Loucy (cell line): ENCODE results near the gene CRCP.
"Not testable (repeated sequence)": the region's sequence is repeated elsewhere in the genome, so short reads cannot be mapped to it uniquely, and the experiment has no call there.

Source experiments
- H2AFZ ChIP-seq: fragments of 200-600 bp; sonication (generic); 2 replicates; pipeline ENCODE4 v1.6.0; 2016; ENCODE audit warnings: antibody characterized with exemption, mild to moderate bottlenecking, low read length, moderate library complexity
- H3F3A ChIP-seq: fragments of 200-600 bp; 2 replicates; pipeline ENCODE4 v1.6.0; 2016; ENCODE audit warnings: antibody characterized with exemption, low read depth, mild to moderate bottlenecking
- H3K27me3 ChIP-seq: fragments of 200-600 bp; sonication (generic); 2 replicates; pipeline ENCODE4 v1.6.1; 2014; ENCODE audit warnings: low read length, mild to moderate bottlenecking; ENCODE audit not compliant: insufficient read depth, poor library complexity, severe bottlenecking
- H3K36me3 ChIP-seq: fragments of 200-600 bp; sonication (generic); 2 replicates; pipeline ENCODE4 v1.6.1; 2016; ENCODE audit warnings: low read length; ENCODE audit not compliant: insufficient read depth
- H3K4me1 ChIP-seq: fragments of 200-600 bp; sonication (generic); 2 replicates; pipeline ENCODE4 v1.5.1; 2014; ENCODE audit warnings: low read length, mild to moderate bottlenecking; ENCODE audit not compliant: insufficient read depth, poor library complexity, severe bottlenecking
- H3K4me2 ChIP-seq: fragments of 200-600 bp; sonication (generic); 2 replicates; pipeline ENCODE4 v1.6.0; 2014; ENCODE audit warnings: antibody characterized with exemption, low read length, low read depth, mild to moderate bottlenecking; ENCODE audit not compliant: poor library complexity, severe bottlenecking
- H3K4me3 ChIP-seq: fragments of 200-600 bp; sonication (generic); 2 replicates; pipeline ENCODE4 v1.5.1; 2014; ENCODE audit warnings: low read length, mild to moderate bottlenecking, mixed read lengths; ENCODE audit not compliant: poor library complexity, severe bottlenecking
- H3K79me2 ChIP-seq: fragments of 200-600 bp; sonication (generic); 2 replicates; pipeline ENCODE4 v1.6.1; 2014; ENCODE audit warnings: low read length; ENCODE audit not compliant: insufficient read depth
- H3K9ac ChIP-seq: fragments of 200-600 bp; sonication (generic); 2 replicates; pipeline ENCODE4 v1.6.0; 2014; ENCODE audit warnings: mild to moderate bottlenecking, low read depth, low read length, moderate library complexity; ENCODE audit not compliant: poor library complexity, severe bottlenecking
- H3K9me2 ChIP-seq: fragments of 200-600 bp; sonication (generic); replicated peaks from 2 replicates; pipeline ENCODE4 v1.6.1; 2016; ENCODE audit warnings: low read depth, low read length, mixed read lengths
- H3K9me3 ChIP-seq: fragments of 200-600 bp; sonication (generic); 2 replicates; pipeline ENCODE4 v1.6.1; 2014; ENCODE audit warnings: mild to moderate bottlenecking, antibody characterized with exemption, low read length, low read depth; ENCODE audit not compliant: insufficient read depth
- H4K20me1 ChIP-seq: fragments of 200-600 bp; sonication (generic); 2 replicates; pipeline ENCODE4 v1.6.0; 2014; ENCODE audit warnings: antibody characterized with exemption, low read length, mild to moderate bottlenecking; ENCODE audit not compliant: insufficient read depth, poor library complexity, severe bottlenecking
- CTCF ChIP-seq: fragments of 200-600 bp; sonication (generic); conservative IDR thresholded peaks from 2 replicates; pipeline ENCODE4 v1.5.1; 2014; ENCODE audit warnings: mild to moderate bottlenecking, antibody characterized with exemption, low read length
- EZH2phosphoT487 ChIP-seq: fragments of 200-600 bp; IDR thresholded peaks from 2 replicates; pipeline ENCODE4 v1.6.1; 2018; ENCODE audit warnings: antibody characterized with exemption, mild to moderate bottlenecking, moderate library complexity, borderline replicate concordance

Gene CRCP

GRCh38 chr7:66143876-66144332 is 29.3 kb downstream of the CRCP start:
- Histone ChIP-seq H3K9ac (no peak overlapping the region), H2AFZ (no peak overlapping the region), H3K4me2 (no peak overlapping the region), H4K20me1 (peaks cover 8% of the 10 kb centered on the region), H3K9me3 (no peaks in the 10 kb centered on the region), H3K79me2 (peaks cover 9% of the 10 kb centered on the region; the same call in 1 of the 2 replicates), H3K9me2 (no peaks in the 10 kb centered on the region), H3K36me3 (peaks cover 91% of the 10 kb centered on the region; the same call in 1 of the 2 replicates), H3K27me3 (no peaks in the 10 kb centered on the region), H3K4me1 (no peaks in the 10 kb centered on the region), H3F3A (no peaks in the 10 kb centered on the region), H3K4me3 (no peak overlapping the region)
- TF ChIP-seq EZH2phosphoT487 (no peak), CTCF (no peak)

DNA sequence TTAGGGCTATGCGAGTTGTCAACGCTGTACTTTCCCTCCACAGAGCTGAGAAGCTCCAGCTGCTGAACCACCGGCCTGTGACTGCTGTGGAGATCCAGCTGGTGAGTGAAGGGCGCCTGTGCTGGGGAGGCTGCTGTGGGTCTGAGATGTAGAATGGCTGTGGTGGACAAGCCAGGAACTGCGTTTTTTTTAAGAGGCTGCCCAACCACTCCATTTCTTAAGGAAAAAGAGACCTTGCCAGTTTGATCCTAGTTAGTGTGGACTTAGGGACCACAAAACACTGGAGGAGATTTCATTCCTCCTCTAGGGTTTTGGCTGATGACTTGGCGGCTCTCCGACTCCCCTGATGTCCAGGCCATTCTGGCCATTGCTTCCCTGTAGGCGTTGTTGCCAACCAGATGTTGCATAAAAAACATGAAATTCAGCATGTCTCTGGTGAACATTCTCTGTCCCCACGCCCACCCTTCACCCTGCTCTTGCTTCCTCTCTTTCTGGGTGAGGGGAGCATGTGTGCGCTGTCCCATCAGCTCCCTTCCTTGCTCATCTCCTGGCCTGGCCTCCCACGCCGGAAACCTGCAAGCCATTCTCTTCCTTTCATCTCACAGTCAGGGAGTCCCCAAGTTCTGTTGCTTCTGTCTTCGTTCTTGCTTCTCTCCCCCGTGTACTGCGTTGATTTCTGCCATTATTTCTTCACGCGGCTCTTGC is 30.9 kb downstream of the CRCP start:
- H3K79me2 ChIP-seq = 0 out of 2 replicates have a peak, but pooled peaks cover 2% of the 10 kb centered on the region
- H3F3A ChIP-seq = no peaks in the 10 kb centered on the region
- H3K36me3 ChIP-seq = peaks cover 80% of the 10 kb centered on the region; the same call in 1 of the 2 replicates
- H3K4me2 ChIP-seq = no peak overlapping the region
- H3K4me3 ChIP-seq = no peak overlapping the region
- H2AFZ ChIP-seq = no peak overlapping the region
- H3K9me3 ChIP-seq = no peaks in the 10 kb centered on the region
- H3K27me3 ChIP-seq = no peaks in the 10 kb centered on the region
- H3K9ac ChIP-seq = no peak overlapping the region
- no peak for TF ChIP-seq CTCF
- no peak for TF ChIP-seq EZH2phosphoT487
- peaks cover 4% of the 10 kb centered on the region for H4K20me1 ChIP-seq
- peaks cover 4% of the 10 kb centered on the region for H3K4me1 ChIP-seq
- no peaks in the 10 kb centered on the region for H3K9me2 ChIP-seq

GRCh38 chr7:66146701-66147100 is 32.1 kb downstream of the CRCP start:
- H3K27me3 ChIP-seq = no peaks in the 10 kb centered on the region
- H3F3A ChIP-seq = no peaks in the 10 kb centered on the region
- no peak overlapping the region for H3K9ac ChIP-seq
- H3K36me3 ChIP-seq = peaks cover 79% of the 10 kb centered on the region; the same call in 1 of the 2 replicates
- H3K4me2 ChIP-seq = no peak overlapping the region
- peaks cover 5% of the 10 kb centered on the region for H3K4me1 ChIP-seq
- H4K20me1 ChIP-seq = no peaks in the 10 kb centered on the region
- peaks cover 7% of the 10 kb centered on the region; the same call in 1 of the 2 replicates for H3K79me2 ChIP-seq
- H3K9me2 ChIP-seq = no peaks in the 10 kb centered on the region
- H3K9me3 ChIP-seq = no peaks in the 10 kb centered on the region
- H2AFZ ChIP-seq = no peak overlapping the region
- no peak overlapping the region for H3K4me3 ChIP-seq
- TF ChIP-seq CTCF (no peak), EZH2phosphoT487 (no peak)

DNA sequence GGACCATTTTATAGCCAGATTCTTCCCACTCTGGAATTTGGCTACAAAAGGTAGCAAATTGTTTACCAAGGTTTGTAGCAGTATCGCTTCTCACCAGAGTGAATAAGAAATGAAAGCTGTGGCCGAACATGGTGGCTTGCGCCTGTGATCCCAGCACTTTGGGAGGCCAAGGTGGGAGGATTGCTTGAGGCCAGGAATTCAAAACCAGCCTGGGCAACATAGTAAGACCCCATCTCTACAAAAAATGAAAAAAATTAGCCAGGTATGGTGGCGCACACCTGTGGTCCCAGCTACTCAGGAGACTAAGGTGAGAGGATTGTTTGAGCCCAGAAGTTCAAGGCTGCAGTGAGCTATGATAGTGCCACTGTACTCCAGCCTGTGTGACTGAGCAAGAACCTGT is 33.0 kb downstream of the CRCP start:
- not testable (repeated sequence) for H3K4me1 ChIP-seq, H3K27me3 ChIP-seq, H3K4me2 ChIP-seq, H3F3A ChIP-seq, H3K9me3 ChIP-seq, H3K79me2 ChIP-seq, H3K9ac ChIP-seq, H3K9me2 ChIP-seq, H2AFZ ChIP-seq, H4K20me1 ChIP-seq, H3K4me3 ChIP-seq
- H3K36me3 ChIP-seq = peaks cover 79% of the 10 kb centered on the region; the same call in 1 of the 2 replicates
